Measurements from ENCODE around the gene ARHGAP15.

- TF ChIP-seq EZH2 (IDR thresholded peaks at IDR 0.05; ENCODE audit: low read length, missing control alignments), result no peak
- TF ChIP-seq CTCF (conservative IDR thresholded peaks at IDR 0.05 in 1 of 2, IDR thresholded peaks at IDR 0.05 in 1 of 2; ENCODE audit: low read depth in 1 of 2, low read length in 2 of 2), result no peak
These were observed 357.8 kb downstream of the ARHGAP15 start for GRCh38 chr2:143486976-143487375.

All from fibroblast of lung (primary cell).